ENCODE data around the gene MINDY4.

DNA sequence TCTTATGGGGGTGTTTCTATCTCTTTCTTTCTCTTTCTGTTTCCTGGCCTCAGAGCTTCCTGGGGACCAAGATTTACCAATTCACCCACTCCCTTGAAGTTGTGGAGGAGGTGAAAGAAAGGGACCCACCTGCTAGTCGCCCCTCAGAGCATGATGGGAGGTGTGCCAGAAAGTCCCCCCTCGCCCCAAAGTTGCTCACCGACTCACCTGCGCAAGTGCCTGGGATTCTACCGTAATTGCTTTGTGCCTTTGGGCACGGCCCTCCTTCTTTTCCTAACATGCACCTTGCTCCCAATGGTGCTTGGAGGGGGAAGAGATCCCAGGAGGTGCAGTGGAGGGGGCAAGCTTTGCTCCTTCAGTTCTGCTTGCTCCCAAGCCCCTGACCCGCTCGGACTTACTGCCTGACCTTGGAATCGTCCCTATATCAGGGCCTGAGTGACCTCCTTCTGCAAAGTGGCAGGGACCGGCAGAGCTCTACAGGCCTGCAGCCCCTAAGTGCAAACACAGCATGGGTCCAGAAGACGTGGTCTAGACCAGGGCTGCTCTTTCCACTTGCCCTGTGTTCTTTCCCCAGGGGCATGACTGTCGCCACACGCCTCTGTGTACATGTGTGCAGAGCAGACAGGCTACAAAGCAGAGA is 152.7 kb downstream of the MINDY4 start:
- no peak for TF ChIP-seq CTCF (IDR thresholded peaks at IDR 0.05; ENCODE audit: low read depth, low read length, missing input control)
- TF ChIP-seq YY1 (IDR thresholded peaks at IDR 0.05), result no peak
- no peak for TF ChIP-seq RAD21 (IDR thresholded peaks at IDR 0.05)
- no peak for TF ChIP-seq SP1 (IDR thresholded peaks at IDR 0.05)
- TF ChIP-seq, protein P1, sequence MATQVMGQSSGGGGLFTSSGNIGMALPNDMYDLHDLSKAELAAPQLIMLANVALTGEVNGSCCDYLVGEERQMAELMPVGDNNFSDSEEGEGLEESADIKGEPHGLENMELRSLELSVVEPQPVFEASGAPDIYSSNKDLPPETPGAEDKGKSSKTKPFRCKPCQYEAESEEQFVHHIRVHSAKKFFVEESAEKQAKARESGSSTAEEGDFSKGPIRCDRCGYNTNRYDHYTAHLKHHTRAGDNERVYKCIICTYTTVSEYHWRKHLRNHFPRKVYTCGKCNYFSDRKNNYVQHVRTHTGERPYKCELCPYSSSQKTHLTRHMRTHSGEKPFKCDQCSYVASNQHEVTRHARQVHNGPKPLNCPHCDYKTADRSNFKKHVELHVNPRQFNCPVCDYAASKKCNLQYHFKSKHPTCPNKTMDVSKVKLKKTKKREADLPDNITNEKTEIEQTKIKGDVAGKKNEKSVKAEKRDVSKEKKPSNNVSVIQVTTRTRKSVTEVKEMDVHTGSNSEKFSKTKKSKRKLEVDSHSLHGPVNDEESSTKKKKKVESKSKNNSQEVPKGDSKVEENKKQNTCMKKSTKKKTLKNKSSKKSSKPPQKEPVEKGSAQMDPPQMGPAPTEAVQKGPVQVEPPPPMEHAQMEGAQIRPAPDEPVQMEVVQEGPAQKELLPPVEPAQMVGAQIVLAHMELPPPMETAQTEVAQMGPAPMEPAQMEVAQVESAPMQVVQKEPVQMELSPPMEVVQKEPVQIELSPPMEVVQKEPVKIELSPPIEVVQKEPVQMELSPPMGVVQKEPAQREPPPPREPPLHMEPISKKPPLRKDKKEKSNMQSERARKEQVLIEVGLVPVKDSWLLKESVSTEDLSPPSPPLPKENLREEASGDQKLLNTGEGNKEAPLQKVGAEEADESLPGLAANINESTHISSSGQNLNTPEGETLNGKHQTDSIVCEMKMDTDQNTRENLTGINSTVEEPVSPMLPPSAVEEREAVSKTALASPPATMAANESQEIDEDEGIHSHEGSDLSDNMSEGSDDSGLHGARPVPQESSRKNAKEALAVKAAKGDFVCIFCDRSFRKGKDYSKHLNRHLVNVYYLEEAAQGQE (IDR thresholded peaks at IDR 0.05), result no peak
